Activated T-cell treated with anti-CD3 and anti-CD28 coated beads for 4 hours (primary cell): ENCODE results near the gene M1AP.
"Not testable (repeated sequence)": the region's sequence is repeated elsewhere in the genome, so short reads cannot be mapped to it uniquely, and the experiment has no call there.

Source experiments
- DNase-seq: peaks from one replicate; pipeline ENCODE4 v3.0.0-alpha.2; 2020

M1AP gene

GRCh38 chr2:74562126-74562775, 85.9 kb downstream of the M1AP start:
- DNase-seq, result no peak

DNA sequence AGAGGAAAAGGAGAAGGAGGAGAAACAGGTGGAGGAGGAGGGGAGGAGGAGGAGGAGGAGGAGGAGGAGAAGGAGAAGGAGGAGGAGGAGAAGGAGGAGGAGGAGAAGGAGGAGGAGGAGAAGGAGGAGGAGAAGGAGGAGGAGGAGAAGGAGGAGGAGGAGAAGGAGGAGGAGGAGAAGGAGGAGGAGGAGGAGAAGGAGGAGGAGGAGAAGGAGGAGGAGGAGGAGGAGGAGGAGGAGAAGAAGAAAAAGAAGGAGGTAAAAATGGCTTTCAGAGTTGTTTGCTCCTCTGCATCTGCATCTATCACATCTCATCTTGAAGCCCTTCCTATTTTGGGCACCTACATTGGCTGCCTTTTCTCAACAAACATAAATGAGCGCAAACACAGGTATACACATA, 87.1 kb downstream of the M1AP start:
- not testable (repeated sequence) for DNase-seq

- no peak for DNase-seq
These were observed 87.5 kb downstream of the M1AP start for GRCh38 chr2:74560591-74560990.

DNA sequence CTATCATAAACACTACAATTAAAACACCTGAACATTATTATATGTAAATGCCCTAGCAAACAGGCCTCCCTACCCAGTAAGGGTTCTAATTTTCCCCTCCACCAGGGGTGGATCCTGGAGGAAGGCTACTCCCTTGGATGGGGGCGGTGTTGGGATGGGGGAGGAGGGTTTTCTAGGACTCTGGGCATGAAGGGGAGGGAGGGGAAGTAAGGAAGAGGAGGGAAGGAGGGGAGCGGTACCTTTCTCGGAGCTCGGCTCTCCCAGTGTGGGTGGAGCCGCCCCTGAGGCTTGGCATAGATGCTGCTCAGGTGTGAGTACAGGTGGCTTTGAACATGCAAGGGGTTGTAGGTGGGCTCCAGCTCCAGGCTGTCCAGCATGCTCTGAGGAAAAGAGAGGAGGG, 88.2 kb downstream of the M1AP start:
- no peak for DNase-seq

GRCh38 chr2:74558284-74559230, 89.6 kb downstream of the M1AP start:
- DNase-seq, result no peak

- DNase-seq, result no peak
These were observed 91.2 kb downstream of the M1AP start for GRCh38 chr2:74556831-74557370.

- DNase-seq, result no peak
These were observed 92.0 kb downstream of the M1AP start for GRCh38 chr2:74556159-74556558.

DNA sequence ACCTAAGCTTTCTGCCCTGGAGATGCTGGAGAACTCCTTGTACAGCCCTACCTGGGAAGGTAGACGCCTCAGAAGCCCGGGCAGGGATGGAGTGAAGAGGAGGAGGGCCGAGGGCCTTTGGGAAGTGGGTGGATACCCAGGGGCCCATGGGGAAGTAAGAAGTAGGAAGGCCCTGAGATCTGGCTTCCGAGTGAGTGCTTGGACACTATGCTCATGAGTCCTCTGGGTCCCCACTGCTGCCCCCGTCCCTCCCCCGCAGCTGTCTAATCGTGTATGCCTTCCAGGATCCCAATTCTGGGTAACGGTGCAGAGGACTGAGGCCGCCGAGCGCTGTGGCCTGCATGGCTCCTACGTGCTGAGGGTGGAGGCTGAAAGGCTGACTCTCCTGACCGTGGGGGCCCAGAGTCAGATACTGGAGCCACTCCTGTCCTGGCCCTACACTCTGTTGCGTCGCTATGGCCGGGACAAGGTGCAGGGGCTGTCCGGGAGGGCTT, 92.5 kb downstream of the M1AP start:
- DNase-seq, result no peak

DNA sequence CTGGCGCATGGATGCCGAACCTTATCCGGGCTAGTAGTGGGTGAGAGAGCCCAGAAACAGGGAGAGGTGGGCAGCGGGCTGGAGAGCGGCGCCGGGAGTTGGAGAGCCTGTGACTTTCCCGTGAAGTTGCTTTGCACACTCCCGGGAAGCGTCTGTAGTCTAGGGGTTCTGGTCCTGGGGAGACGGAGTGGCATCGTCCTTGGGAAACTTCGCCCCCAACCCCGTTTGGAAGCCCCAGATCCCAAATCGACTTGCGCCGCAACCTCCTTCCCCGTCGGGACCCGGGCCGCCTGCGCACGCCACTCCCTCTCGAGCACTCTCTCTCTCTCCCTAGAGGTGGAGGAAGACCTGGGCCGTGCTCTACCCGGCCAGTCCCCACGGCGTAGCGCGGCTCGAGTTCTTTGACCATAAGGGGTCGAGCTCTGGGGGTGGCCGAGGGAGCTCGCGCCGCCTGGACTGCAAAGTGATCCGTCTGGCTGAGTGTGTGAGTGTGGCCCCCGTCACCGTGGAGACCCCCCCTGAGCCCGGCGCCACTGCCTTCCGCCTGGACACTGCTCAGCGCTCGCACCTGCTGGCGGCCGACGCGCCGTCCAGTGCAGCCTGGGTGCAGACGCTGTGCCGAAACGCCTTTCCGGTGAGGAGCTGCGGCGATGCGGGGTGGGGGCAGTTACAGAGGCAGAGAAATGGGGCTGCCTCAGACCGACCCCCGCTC, 93.2 kb downstream of the M1AP start:
- peak; percentile 34 for DNase-seq

- DNase-seq, result peak; percentile 80
These were observed 94.0 kb downstream of the M1AP start, which contains the start of the genes DOK1 and LOXL3 for GRCh38 chr2:74553892-74554819. DOK1 (plus strand) TSS chr2:74554720; CDS start chr2:74554755, 35 bp downstream. LOXL3 (minus strand) TSS chr2:74553942; CDS start chr2:74552634, 1,308 bp downstream.

- DNase-seq, result no peak
These were observed 95.0 kb downstream of the M1AP start for GRCh38 chr2:74552914-74553811.

- no peak for DNase-seq
These were observed 95.9 kb downstream of the M1AP start for GRCh38 chr2:74551942-74552913.

DNA sequence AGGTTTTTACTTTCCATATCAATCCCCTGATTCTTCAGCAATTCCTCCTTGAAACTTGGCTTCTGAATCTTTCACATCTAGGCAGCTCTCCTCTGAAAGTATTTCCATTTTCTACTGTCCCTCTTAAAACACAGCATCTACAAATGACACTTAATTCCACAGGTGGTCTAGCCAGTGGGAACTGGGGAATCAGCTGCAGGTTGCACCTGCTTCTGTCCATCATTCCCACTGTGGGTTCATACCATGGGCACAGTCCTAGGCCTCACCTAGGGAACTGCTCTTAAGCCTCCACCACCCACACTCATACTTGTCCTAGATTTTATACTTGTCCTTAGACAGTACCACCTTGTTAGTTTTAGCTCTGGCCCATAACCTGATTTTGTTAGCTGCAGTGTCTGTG, 96.6 kb downstream of the M1AP start:
- no peak for DNase-seq

DNA sequence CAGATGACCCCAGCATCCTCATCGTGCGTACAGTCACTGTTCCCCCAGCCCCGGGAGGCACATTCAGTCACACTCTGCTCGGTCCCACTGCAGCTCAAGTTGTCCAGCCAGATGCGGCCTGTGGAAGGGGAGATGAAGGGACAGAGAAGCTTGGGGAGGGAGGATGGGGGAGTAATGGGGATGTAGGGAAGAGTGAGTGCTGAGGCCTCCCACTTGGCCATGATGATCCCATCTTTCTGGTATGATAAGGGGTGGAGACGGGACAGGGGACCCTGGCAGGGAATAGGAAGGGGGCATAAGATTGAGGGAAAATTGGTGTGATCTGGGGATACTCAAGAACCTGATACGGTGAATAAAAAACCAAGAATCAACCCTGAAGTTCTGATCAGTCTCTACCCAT, 97.9 kb downstream of the M1AP start:
- no peak for DNase-seq

DNA sequence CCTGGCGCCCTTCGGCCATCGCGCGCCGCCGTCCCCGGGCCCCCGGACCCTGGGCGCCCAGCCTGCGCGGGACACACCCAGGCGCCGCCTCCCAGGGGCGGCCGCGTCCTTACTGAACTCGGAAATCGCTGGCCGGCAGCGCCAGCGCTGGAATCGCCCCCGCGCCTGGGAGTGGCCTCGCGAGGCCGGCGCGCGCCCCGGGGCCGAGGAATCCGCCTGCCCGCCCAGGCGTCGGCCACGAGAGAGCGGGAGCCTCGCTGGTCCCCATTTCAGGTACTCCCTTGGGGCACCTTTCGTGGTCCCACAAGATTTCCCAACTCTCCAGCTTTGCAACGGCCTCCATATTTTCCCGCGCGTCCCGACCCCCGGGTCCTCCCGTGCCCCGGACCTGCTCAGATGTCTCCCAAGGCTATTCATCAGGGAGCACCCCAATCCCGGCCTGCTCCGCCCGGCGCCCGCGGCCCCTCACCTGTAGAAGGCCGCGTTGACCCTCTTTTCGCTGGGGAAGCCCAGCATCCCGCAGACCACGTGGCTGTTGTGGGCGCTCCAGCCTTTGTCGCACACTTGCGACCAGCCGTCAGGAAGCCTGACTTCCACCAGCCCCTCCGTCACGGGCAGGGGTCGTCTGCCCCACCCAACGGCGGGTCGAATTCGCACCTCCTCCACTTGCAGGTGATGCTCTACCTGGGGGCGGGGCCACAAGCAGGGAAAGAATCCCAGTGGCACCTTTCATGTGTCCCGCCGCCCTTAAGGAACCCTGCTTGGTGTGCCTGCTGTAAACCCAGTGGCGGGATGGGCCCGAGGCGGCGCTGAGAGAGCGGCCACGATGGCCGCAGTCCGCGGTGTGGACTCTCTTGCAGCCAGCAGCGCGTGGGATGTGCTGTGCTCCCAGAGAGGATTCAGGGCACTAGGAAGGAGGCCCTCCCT, 99.0 kb downstream of the M1AP start:
- DNase-seq, result no peak

DNA sequence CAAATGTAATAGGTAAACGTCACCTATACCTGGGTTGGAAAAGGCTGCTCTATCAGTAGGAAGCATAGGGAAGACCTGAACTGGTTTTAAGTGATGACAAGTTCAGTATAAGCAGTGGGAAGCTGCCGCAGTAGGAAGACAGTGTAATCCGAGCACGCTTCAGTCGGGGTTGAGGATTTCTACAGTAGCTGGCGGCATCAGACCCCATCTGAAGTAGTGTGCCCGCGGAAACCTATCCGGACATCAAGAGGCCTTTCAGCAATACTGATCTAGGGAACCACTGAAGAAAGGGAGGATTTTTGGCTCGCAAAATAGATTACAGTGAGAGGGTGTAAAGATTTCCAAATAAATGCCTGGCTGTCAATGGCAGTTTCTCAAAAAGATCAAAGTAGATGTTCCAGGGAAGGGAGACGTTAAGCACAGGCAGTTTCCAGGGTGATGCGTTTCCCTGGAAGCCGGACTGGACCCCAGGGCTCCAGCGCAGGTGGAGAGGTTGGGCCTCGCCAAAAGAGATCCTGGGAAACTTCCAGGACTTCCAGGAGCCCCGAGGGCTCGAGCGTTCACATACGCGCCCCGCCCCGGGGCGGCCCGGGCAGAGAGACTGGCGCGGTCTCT, 99.7 kb downstream of the M1AP start:
- DNase-seq, result no peak

DNA sequence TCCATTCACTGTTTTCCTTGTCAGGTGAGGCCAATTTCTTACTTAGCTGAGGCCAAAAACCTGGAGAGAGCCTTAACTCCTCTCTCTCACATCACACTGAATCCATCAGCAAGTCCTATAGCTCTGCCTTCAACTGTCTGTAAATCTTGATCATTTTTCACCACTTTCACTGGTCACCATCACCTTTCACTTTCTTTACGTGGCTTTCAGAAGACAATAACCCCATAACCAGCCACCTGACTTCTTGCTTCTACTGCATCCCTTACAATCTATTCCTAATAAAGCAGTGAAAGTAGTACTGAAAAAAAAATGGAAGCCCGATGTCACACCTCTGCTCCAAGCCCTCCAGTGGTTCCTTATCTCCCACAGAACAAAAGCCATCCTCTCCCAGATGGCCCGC, 102.1 kb downstream of the M1AP start:
- DNase-seq, result no peak

DNA sequence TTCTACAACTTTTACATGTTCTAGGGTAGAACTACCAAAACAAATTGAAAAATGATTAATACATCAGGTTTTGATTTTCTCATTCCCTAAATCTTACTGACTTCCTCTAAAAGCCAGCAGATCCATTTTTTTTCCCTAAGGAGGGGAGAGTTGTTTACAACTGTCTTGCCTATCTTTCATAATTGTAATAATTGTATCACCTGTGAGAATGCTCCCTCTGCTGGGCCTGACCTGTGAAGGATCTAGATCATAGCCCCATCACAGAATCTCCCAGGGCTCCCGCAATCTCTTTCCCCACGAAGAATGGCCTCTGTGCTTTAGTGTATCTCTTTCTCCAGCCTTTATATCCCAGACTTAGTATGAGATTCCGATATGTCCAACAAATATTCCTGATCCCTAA, 103.5 kb downstream of the M1AP start:
- DNase-seq, result no peak
